GM12878 (cell line): ENCODE data around the gene SMURF1. TPM values are rescaled to one million over a fixed set of nuclear protein-coding genes. Genes with fewer than 3 reads are reported as not detected.

ENCODE experiments used
- ATAC-seq: fragments of 200-7000 bp; cut with Tn5 transposase; 3 replicates; pipeline ENCODE4 v1.9.1; 2020; ENCODE audit warnings: mild to moderate bottlenecking, moderate library complexity
- BruUV-seq: library from RNA; stranded (reverse); fragments of 400-500 nt; replicated peaks from 2 replicates; lab custom pipeline; 2021; lab: Mats Ljungman, UMichigan
- CTCF ChIA-PET: fragments of 300-600 bp; sonication (Branson Sonifier 250); formaldehyde crosslinking; extraction: SDS; loops from one replicate; lab custom pipeline; 2021; ENCODE audit warnings: inconsistent platforms; lab: Yijun Ruan, JAX
- POLR2A ChIA-PET: fragments of 350-600 bp; formaldehyde crosslinking; extraction: SDS; loops from one replicate; lab custom pipeline; 2021; ENCODE audit warnings: inconsistent platforms; lab: Charles Lee
- RAD21 ChIA-PET: fragments of 300-600 bp; sonication (Branson Sonifier 250); formaldehyde crosslinking; loops from one replicate; lab custom pipeline; 2023; ENCODE audit warnings: antibody characterized with exemption; ENCODE audit not compliant: unreplicated experiment; lab: Charles Lee
- SMC1A ChIA-PET: fragments of 300-600 bp; sonication (Branson Sonifier 250); formaldehyde crosslinking; loops from one replicate; lab custom pipeline; 2023; ENCODE audit not compliant: unreplicated experiment, uncharacterized antibody; lab: Charles Lee
- DNase-seq: peaks from one replicate; pipeline ENCODE4 v3.0.0-alpha.2; 2011; ENCODE audit warnings: low read depth, low spot score
- FAIRE-seq: peaks from 3 replicates; lab custom pipeline; 2011; peaks lifted over from hg19 to GRCh38; lab: Jason Lieb, UNC
- H2AFZ ChIP-seq: 2 replicates; pipeline ENCODE4 v1.6.0; 2011; ENCODE audit warnings: low read depth, low read length, control low read depth; ENCODE audit not compliant: control insufficient read depth
- H3K27ac ChIP-seq: 2 replicates; pipeline ENCODE4 v1.5.1; 2011; ENCODE audit warnings: control low read depth; ENCODE audit not compliant: control insufficient read depth, insufficient read depth
- H3K27me3 ChIP-seq, 2 experiments: replicated peaks in 1 of 2; 2 replicates each; pipeline versions ENCODE4 v1.6.0 to v1.6.1; 2011; ENCODE audit warnings: low read length in 1 of 2; ENCODE audit not compliant: control insufficient read depth in 2 of 2, insufficient read depth in 2 of 2
- H3K36me3 ChIP-seq, 2 experiments: 2 replicates each; pipeline ENCODE4 v1.5.1; 2011; ENCODE audit warnings: low read length in 1 of 2; ENCODE audit not compliant: control insufficient read depth in 2 of 2, insufficient read depth in 2 of 2
- H3K4me1 ChIP-seq: 2 replicates; pipeline ENCODE4 v1.6.1; 2011; ENCODE audit warnings: mild to moderate bottlenecking, low read length, moderate library complexity, mixed read lengths; ENCODE audit not compliant: control insufficient read depth, insufficient read depth
- H3K4me2 ChIP-seq: 2 replicates; pipeline ENCODE4 v1.6.0; 2011; ENCODE audit warnings: control low read depth; ENCODE audit not compliant: control insufficient read depth, insufficient read depth
- H3K4me3 ChIP-seq: fragments of 200-600 bp; sonication (generic); 2 replicates; pipeline ENCODE4 v1.5.1; 2016
- H3K79me2 ChIP-seq: 2 replicates; pipeline ENCODE4 v1.6.0; 2011; ENCODE audit warnings: low read length; ENCODE audit not compliant: control insufficient read depth, insufficient read depth
- H3K9ac ChIP-seq: 2 replicates; pipeline ENCODE4 v1.8.0; 2011; ENCODE audit warnings: low read length, control low read depth, mixed read lengths; ENCODE audit not compliant: control insufficient read depth, insufficient read depth
- H3K9me3 ChIP-seq: replicated peaks from 3 replicates; pipeline ENCODE4 v1.5.1; 2011; ENCODE audit warnings: mild to moderate bottlenecking, low read length; ENCODE audit not compliant: control insufficient read depth, insufficient read depth
- H4K20me1 ChIP-seq: 2 replicates; pipeline ENCODE4 v1.6.0; 2011; ENCODE audit not compliant: control insufficient read depth, insufficient read depth
- BHLHE40 ChIP-seq, 2 experiments: fragments of 450-650 bp in 1 of 2; IDR thresholded peaks; 2 replicates each; pipeline ENCODE4 v1.6.1; 2011 to 2017; ENCODE audit warnings: low read depth in 2 of 2, borderline replicate concordance in 1 of 2, improper control_type of control experiment in 1 of 2, low read length in 1 of 2, mild to moderate bottlenecking in 1 of 2
- ETV6 ChIP-seq, 2 experiments: fragments of 450-650 bp in 1 of 2; IDR thresholded peaks in 1 of 2; conservative IDR thresholded peaks in 1 of 2; 2 replicates each; pipeline ENCODE4 v1.6.1; 2014; ENCODE audit warnings: antibody characterized with exemption in 1 of 2, borderline replicate concordance in 1 of 2, low read depth in 1 of 2, mild to moderate bottlenecking in 1 of 2, moderate library complexity in 1 of 2
- HDGF ChIP-seq: fragments of 450-650 bp; IDR thresholded peaks from 2 replicates; pipeline ENCODE4 v1.6.1; 2016; ENCODE audit warnings: antibody characterized with exemption
- IRF4 ChIP-seq: IDR thresholded peaks from 2 replicates; pipeline ENCODE4 v1.6.1; 2011; ENCODE audit warnings: low read depth, low read length
- MTA3 ChIP-seq: IDR thresholded peaks from 2 replicates; pipeline ENCODE4 v1.6.1; 2012; ENCODE audit warnings: low read length, inconsistent platforms, borderline replicate concordance
- NR2C1 ChIP-seq: fragments of 450-650 bp; IDR thresholded peaks from 2 replicates; pipeline ENCODE4 v1.6.1; 2017; ENCODE audit warnings: antibody characterized with exemption, mild to moderate bottlenecking, moderate library complexity
- SIN3A ChIP-seq: IDR thresholded peaks from 2 replicates; pipeline ENCODE4 v1.6.1; 2012; ENCODE audit warnings: low read depth, low read length, improper control_type of control experiment
- SMAD5 ChIP-seq: IDR thresholded peaks from 2 replicates; pipeline ENCODE4 v1.6.1; 2016; ENCODE audit warnings: antibody characterized with exemption, low read depth
- SMC3 ChIP-seq: IDR thresholded peaks from 2 replicates; pipeline ENCODE4 v1.6.1; 2011; ENCODE audit warnings: low read length, improper control_type of control experiment, borderline replicate concordance
- TAF1 ChIP-seq: IDR thresholded peaks from 2 replicates; pipeline ENCODE4 v1.6.1; 2011; ENCODE audit warnings: mild to moderate bottlenecking, low read depth, low read length, borderline replicate concordance
- TCF7 ChIP-seq: IDR thresholded peaks from 2 replicates; pipeline ENCODE4 v1.6.1; 2014; ENCODE audit warnings: antibody characterized with exemption, borderline replicate concordance
- ZNF622 ChIP-seq: fragments of 450-650 bp; IDR thresholded peaks from 2 replicates; pipeline ENCODE4 v1.6.1; 2017; ENCODE audit warnings: mild to moderate bottlenecking, inconsistent platforms
- ZSCAN29 ChIP-seq: fragments of 450-650 bp; IDR thresholded peaks from 2 replicates; pipeline ENCODE4 v1.6.1; 2017; ENCODE audit warnings: mild to moderate bottlenecking, moderate library complexity
- ZZZ3 ChIP-seq: IDR thresholded peaks from 2 replicates; pipeline ENCODE4 v1.6.1; 2011; ENCODE audit warnings: low read depth; ENCODE audit not compliant: control insufficient read depth, insufficient read length
- WGBS: methylation state at CpG from one replicate; pipeline ENCODE4 v1.1.6; 2016; ENCODE audit warnings: low lambda C conversion rate; ENCODE audit not compliant: insufficient replicate concordance, insufficient coverage; ENCODE audit errors: missing lambda C conversion rate; 5-methylcytosine and 5-hydroxymethylcytosine counted together
- in situ Hi-C: fragments of 300-500 bp; cut with MboI; formaldehyde crosslinking; loops from 9 replicates; pipeline ENCODE4 v1.14.3; 2018; ENCODE audit warnings: mixed read lengths
- intact Hi-C: fragments of 100-400 bp; cut with micrococcal nuclease; formaldehyde crosslinking; loops from one replicate; pipeline ENCODE4 v1.14.2; 2022; ENCODE audit not compliant: unreplicated experiment
- polyA plus RNA-seq, 11 experiments: library from polyadenylated mRNA; depleted of rRNA in 4 of 11; unstranded in 6 of 11; stranded (reverse) in 5 of 11; fragments of >200 nt; fragmentation: Nextera tagmentation in 4 of 11; fragmentation: Illumina TruSeq in 1 of 11; extraction: Ambion mirVana in 4 of 11; extraction: Trizol in 1 of 11; gene quantifications; 1 replicate in 1 of 11; 2 replicates in 10 of 11; pipeline versions ENCODE4 v1.2.1 to v1.2.3, GENCODE V29; 2011 to 2016; ENCODE audit warnings: inconsistent platforms in 2 of 11, missing spikeins in 2 of 11, low read depth in 1 of 11
- total RNA-seq, 4 experiments: library from RNA; depleted of rRNA in 3 of 4; stranded (reverse); fragments of >200 nt in 3 of 4; fragmentation: Illumina TruSeq in 1 of 4; extraction: Trizol in 1 of 4; gene quantifications; 2 replicates each; pipeline versions ENCODE4 v1.2.1 to v1.2.3, GENCODE V29; 2013 to 2021
- TF ChIP-seq, protein P1 (sequence below): IDR thresholded peaks from 2 replicates; pipeline ENCODE4 v1.6.1; 2011; ENCODE audit warnings: low read depth, mild to moderate bottlenecking, low read length, moderate library complexity, borderline replicate concordance; ENCODE audit errors: extremely low read depth
- TF ChIP-seq, protein P2 (sequence below): IDR thresholded peaks from 2 replicates; pipeline ENCODE4 v1.6.1; 2011; ENCODE audit warnings: borderline replicate concordance, low read depth, mild to moderate bottlenecking, moderate library complexity, mixed read lengths, low read length; ENCODE audit not compliant: insufficient read depth; ENCODE audit errors: extremely low read length
- TF ChIP-seq, protein P3 (sequence below): fragments of 450-650 bp; IDR thresholded peaks from 2 replicates; pipeline ENCODE4 v1.6.1; 2017; ENCODE audit warnings: mild to moderate bottlenecking
- TF ChIP-seq, protein P4 (sequence below): IDR thresholded peaks from 2 replicates; pipeline ENCODE4 v1.6.1; 2012; ENCODE audit warnings: mild to moderate bottlenecking, low read depth, low read length

The SMURF1 gene
- total and polyA plus RNA-seq, 10 of the 15 experiments (the other 5 are each of a cell fraction or from before 2014, with no cell fraction given): 0.76 to 14.0 (median 7.9) TPM

DNA sequence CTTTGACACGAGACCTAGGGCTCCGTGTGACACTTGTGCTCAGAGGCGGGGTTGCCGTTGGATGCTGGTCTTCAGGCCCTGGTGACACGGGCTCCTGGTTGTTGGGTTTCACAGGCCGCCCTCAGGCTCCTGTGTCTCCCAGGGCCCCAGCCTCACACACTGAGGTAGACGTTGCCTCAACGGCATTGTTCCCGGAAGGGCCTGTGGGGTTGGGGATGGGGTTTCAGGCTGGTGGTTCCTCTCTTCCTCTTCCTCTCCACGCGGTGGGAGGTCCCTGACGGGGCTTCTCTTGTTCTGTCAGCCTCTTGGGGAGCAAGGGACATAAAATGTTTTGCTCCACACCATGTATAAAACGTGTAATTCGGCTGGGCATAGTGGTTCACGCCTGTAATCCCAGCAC lies 140.5 kb downstream of the SMURF1 start (continued):
- TF ChIP-seq, protein P1, sequence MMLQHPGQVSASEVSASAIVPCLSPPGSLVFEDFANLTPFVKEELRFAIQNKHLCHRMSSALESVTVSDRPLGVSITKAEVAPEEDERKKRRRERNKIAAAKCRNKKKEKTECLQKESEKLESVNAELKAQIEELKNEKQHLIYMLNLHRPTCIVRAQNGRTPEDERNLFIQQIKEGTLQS: no peak
- no peak for TF ChIP-seq MTA3
- no peak for TF ChIP-seq ZZZ3
- TF ChIP-seq IRF4: no peak

DNA sequence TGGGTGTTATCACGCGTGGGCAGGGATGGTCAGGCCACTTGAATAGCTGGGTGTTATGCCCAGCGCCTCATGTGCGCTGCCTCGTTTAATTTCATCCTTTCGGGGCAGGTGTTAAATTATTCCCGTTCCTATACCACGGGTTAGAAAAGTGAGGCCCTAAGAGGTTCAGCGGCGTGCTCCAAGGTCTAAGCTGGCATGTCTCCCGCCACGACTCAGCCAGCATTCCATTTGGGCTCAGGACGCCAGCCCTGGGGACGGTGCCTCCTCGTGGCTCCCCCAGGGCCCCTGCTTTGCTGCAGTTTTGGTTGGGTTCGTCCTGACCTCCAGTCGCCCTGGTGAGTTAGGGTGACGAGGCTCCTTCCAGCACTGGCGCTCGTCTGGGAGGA lies 141.1 kb downstream of the SMURF1 start:
- POLR2A ChIA-PET: no interaction called here
- Histone ChIP-seq H4K20me1 (no peaks in the 10 kb centered on the region), H3K4me3 (no peak overlapping the region), H3K9me3 (no peaks in the 10 kb centered on the region), H3K4me1 (peaks cover 11% of the 10 kb centered on the region), H3K4me2 (no peak overlapping the region), H3K79me2 (no peaks in the 10 kb centered on the region), H3K36me3 (peaks cover 23 to 51% of the 10 kb centered on the region in 2 experiments), H3K27ac (no peak overlapping the region), H3K9ac (no peak overlapping the region), H2AFZ (no peak overlapping the region), H3K27me3 (no peaks in the 10 kb centered on the region)
- CTCF ChIA-PET: no interaction called here
- no peak for FAIRE-seq
- in situ Hi-C loops: no loop called here
- ATAC-seq: no peak
- SMC1A ChIA-PET: no interaction called here
- no TSS peak for BruUV-seq
- intact Hi-C loops: no loop called here
- DNase-seq: no peak
- RAD21 ChIA-PET: no interaction called here
- 96% methylated on average over 20 of the region's 20 CpGs for WGBS
- no peak for TF ChIP-seq TAF1
- TF ChIP-seq SMC3: no peak
- TF ChIP-seq, protein P2, sequence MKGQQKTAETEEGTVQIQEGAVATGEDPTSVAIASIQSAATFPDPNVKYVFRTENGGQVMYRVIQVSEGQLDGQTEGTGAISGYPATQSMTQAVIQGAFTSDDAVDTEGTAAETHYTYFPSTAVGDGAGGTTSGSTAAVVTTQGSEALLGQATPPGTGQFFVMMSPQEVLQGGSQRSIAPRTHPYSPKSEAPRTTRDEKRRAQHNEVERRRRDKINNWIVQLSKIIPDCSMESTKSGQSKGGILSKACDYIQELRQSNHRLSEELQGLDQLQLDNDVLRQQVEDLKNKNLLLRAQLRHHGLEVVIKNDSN: no peak
- no peak for TF ChIP-seq BHLHE40 (IDR thresholded peaks at IDR 0.05; ENCODE audit: borderline replicate concordance in 1 of 2, low read depth in 2 of 2, low read length in 1 of 2)
- TF ChIP-seq, protein P3, sequence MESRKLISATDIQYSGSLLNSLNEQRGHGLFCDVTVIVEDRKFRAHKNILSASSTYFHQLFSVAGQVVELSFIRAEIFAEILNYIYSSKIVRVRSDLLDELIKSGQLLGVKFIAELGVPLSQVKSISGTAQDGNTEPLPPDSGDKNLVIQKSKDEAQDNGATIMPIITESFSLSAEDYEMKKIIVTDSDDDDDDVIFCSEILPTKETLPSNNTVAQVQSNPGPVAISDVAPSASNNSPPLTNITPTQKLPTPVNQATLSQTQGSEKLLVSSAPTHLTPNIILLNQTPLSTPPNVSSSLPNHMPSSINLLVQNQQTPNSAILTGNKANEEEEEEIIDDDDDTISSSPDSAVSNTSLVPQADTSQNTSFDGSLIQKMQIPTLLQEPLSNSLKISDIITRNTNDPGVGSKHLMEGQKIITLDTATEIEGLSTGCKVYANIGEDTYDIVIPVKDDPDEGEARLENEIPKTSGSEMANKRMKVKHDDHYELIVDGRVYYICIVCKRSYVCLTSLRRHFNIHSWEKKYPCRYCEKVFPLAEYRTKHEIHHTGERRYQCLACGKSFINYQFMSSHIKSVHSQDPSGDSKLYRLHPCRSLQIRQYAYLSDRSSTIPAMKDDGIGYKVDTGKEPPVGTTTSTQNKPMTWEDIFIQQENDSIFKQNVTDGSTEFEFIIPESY: no peak
- TF ChIP-seq HDGF: no peak
- no peak for TF ChIP-seq ZNF622
- TF ChIP-seq ZSCAN29: no peak
- TF ChIP-seq SMAD5: no peak
- TF ChIP-seq TCF7: no peak
- TF ChIP-seq, protein P4, sequence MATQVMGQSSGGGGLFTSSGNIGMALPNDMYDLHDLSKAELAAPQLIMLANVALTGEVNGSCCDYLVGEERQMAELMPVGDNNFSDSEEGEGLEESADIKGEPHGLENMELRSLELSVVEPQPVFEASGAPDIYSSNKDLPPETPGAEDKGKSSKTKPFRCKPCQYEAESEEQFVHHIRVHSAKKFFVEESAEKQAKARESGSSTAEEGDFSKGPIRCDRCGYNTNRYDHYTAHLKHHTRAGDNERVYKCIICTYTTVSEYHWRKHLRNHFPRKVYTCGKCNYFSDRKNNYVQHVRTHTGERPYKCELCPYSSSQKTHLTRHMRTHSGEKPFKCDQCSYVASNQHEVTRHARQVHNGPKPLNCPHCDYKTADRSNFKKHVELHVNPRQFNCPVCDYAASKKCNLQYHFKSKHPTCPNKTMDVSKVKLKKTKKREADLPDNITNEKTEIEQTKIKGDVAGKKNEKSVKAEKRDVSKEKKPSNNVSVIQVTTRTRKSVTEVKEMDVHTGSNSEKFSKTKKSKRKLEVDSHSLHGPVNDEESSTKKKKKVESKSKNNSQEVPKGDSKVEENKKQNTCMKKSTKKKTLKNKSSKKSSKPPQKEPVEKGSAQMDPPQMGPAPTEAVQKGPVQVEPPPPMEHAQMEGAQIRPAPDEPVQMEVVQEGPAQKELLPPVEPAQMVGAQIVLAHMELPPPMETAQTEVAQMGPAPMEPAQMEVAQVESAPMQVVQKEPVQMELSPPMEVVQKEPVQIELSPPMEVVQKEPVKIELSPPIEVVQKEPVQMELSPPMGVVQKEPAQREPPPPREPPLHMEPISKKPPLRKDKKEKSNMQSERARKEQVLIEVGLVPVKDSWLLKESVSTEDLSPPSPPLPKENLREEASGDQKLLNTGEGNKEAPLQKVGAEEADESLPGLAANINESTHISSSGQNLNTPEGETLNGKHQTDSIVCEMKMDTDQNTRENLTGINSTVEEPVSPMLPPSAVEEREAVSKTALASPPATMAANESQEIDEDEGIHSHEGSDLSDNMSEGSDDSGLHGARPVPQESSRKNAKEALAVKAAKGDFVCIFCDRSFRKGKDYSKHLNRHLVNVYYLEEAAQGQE: no peak
- TF ChIP-seq ETV6 (conservative IDR thresholded peaks at IDR 0.05 in 1 of 2, IDR thresholded peaks at IDR 0.05 in 1 of 2; ENCODE audit: borderline replicate concordance in 1 of 2, low read depth in 1 of 2): no peak
- no peak for TF ChIP-seq NR2C1
- TF ChIP-seq SIN3A: no peak
